ENCODE measurements around the gene NADK. TPM values are rescaled to one million over a fixed set of nuclear protein-coding genes. Genes with fewer than 3 reads are reported as not detected.
"Not testable (repeated sequence)": the region's sequence is repeated elsewhere in the genome, so short reads cannot be mapped to it uniquely, and the experiment has no call there.

The NADK gene
- total and polyA plus RNA-seq, 10 of the 15 experiments (the other 5 are each of a cell fraction or from before 2014, with no cell fraction given): 1.1 to 93.2 (median 46.9) TPM

DNA sequence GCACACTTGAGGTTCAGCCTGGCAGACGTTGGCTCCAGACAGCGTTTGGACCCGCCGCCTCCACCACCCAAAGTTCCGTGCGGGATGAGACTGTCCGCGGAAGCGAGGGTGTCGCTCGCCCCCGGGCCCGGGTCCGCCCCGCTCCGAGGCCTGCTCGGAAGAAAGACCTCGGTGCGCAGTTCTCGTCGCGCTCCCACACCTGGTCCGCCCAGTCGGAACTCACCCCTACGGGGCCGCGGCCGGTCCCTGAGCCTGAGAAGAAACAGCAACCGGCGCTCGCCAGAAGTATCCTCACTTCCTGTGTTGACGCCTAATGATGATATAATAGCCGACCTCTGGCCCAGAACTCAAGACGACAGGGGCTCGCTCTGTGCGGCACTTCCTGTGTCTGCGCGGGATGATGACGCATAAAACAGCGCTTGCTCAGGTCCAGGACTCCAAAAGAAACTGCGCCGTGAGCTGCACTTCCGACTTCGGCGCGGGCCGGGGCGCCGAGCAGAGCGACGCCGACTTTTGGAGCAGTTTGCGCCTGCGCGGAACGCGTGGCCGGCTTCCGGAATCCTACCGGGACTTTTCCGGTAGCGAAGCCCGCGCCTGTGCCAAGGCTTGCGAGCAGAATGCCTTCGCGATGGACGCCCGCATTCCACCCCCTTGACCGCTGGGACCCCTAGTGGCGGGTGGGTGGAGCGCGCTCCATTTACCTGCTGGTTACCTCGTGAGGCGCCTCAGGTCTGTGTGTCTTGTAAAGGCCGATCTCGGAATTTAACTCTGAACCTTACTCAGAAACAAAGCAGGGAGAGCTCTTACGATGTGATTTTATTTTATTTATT, 54.0 kb downstream of the NADK start, which contains the start of gene CDK11A:
Gene CDK11A (minus strand): TSS at position 323 of the 830 bp plus-strand sequence. CDS start 1,539 bp downstream, outside the sequence.
- peak; percentile 91 for FAIRE-seq
- H3K9me3 ChIP-seq (replicated peaks; ENCODE audit: control insufficient read depth, insufficient read depth, low read length); in situ Hi-C loops (cut with MboI); BruUV-seq (replicated peaks); H3K36me3 ChIP-seq (ENCODE audit: control insufficient read depth in 2 of 2, insufficient read depth in 2 of 2, low read length in 1 of 2); H3K4me1 ChIP-seq (ENCODE audit: control insufficient read depth, insufficient read depth, low read length); RAD21 ChIA-PET (ENCODE audit: unreplicated experiment); H3K27me3 ChIP-seq (replicated peaks in 1 of 2; ENCODE audit: control insufficient read depth in 2 of 2, insufficient read depth in 2 of 2, low read length in 1 of 2); H4K20me1 ChIP-seq (ENCODE audit: control insufficient read depth, insufficient read depth); H3K79me2 ChIP-seq (ENCODE audit: control insufficient read depth, insufficient read depth, low read length): not testable (repeated sequence)
- 1% methylated on average over 56 of the region's 78 CpGs for WGBS (ENCODE audit: insufficient coverage, insufficient replicate concordance, low lambda C conversion rate, missing lambda C conversion rate)
- ChIA-PET CTCF (interaction anchor here (1.0 to 1.3 kb wide), 3 partner anchors 45 to 186 kb away, joined by 3 to 4 read pairs (median 3); no protein-coding TSS in a partner anchor), POLR2A (interaction anchor here (1.0 kb wide), 2 partner anchors 67 to 184 kb away, joined by 3 read pairs; no protein-coding TSS in a partner anchor), SMC1A (ENCODE audit: uncharacterized antibody, unreplicated experiment) (interaction anchor here (0.7 to 0.9 kb wide), 2 partner anchors 56 to 263 kb away, joined by 3 read pairs; no protein-coding TSS in a partner anchor)
- intact Hi-C loops (cut with micrococcal nuclease; ENCODE audit: unreplicated experiment): loop anchor here (5.0 kb wide), 1 partner anchor 67 kb away; the partner anchor contains the start of gene CDK11B
- Histone ChIP-seq H3K4me3 (peak within 1 kb of the TSS; percentile 72; the same call in 1 of the 2 replicates), H3K27ac (ENCODE audit: control insufficient read depth, insufficient read depth) (peak within 1 kb of the TSS; percentile 65), H2AFZ (ENCODE audit: control insufficient read depth, low read depth, low read length) (peak within 1 kb of the TSS; percentile 58), H3K9ac (ENCODE audit: control insufficient read depth, insufficient read depth, low read length) (peak within 1 kb of the TSS; percentile 68), H3K4me2 (ENCODE audit: control insufficient read depth, insufficient read depth) (0 out of 2 replicates have a peak within 1 kb of the TSS, but pooled peaks have one; percentile 42)
- ATAC-seq: peak; percentile 98
- peak; percentile 97 for DNase-seq (ENCODE audit: low read depth, low spot score)
- TF ChIP-seq, protein P1, sequence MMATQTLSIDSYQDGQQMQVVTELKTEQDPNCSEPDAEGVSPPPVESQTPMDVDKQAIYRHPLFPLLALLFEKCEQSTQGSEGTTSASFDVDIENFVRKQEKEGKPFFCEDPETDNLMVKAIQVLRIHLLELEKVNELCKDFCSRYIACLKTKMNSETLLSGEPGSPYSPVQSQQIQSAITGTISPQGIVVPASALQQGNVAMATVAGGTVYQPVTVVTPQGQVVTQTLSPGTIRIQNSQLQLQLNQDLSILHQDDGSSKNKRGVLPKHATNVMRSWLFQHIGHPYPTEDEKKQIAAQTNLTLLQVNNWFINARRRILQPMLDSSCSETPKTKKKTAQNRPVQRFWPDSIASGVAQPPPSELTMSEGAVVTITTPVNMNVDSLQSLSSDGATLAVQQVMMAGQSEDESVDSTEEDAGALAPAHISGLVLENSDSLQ (IDR thresholded peaks at IDR 0.05): peak; percentile 55
- TF ChIP-seq TBL1XR1 (IDR thresholded peaks at IDR 0.05; ENCODE audit: low read depth, low read length) (0 out of 2 replicates have a peak, but pooled peaks have one; percentile 9), SMAD5 (IDR thresholded peaks at IDR 0.05; ENCODE audit: low read depth) (peak; percentile 44), POLR2AphosphoS5 (IDR thresholded peaks at IDR 0.05; ENCODE audit: low read length) (0 out of 2 replicates have a peak, but pooled peaks have one; percentile 31), ZNF687 (IDR thresholded peaks at IDR 0.05) (peak; percentile 44; the same call in 1 of the 2 replicates), ELK1 (IDR thresholded peaks at IDR 0.05; ENCODE audit: low read depth, low read length) (peak; percentile 77; the same call in 1 of the 2 replicates), ETV6 (conservative IDR thresholded peaks at IDR 0.05 in 1 of 2, IDR thresholded peaks at IDR 0.05 in 1 of 2; ENCODE audit: borderline replicate concordance in 1 of 2, low read depth in 1 of 2) (0 out of 4 replicates have a peak, but pooled peaks of 1 of the 2 experiments have one; percentile 22), FOXK2 (IDR thresholded peaks at IDR 0.05) (peak; percentile 80), GABPA (IDR thresholded peaks at IDR 0.05; ENCODE audit: low read depth) (peak; percentile 89), NR2F1 (conservative IDR thresholded peaks at IDR 0.05) (peak; percentile 97), CHD2 (IDR thresholded peaks at IDR 0.05; ENCODE audit: borderline replicate concordance, low read depth, low read length) (0 out of 2 replicates have a peak, but pooled peaks have one; percentile 50), NR2C1 (IDR thresholded peaks at IDR 0.05) (peak; percentile 96), HDGF (IDR thresholded peaks at IDR 0.05) (peak; percentile 63; the same call in 1 of the 2 replicates), RELA (IDR thresholded peaks at IDR 0.05; ENCODE audit: borderline replicate concordance, partially characterized antibody) (peak; percentile 82)
